ENCODE measurements around the gene GNA15.

DNA sequence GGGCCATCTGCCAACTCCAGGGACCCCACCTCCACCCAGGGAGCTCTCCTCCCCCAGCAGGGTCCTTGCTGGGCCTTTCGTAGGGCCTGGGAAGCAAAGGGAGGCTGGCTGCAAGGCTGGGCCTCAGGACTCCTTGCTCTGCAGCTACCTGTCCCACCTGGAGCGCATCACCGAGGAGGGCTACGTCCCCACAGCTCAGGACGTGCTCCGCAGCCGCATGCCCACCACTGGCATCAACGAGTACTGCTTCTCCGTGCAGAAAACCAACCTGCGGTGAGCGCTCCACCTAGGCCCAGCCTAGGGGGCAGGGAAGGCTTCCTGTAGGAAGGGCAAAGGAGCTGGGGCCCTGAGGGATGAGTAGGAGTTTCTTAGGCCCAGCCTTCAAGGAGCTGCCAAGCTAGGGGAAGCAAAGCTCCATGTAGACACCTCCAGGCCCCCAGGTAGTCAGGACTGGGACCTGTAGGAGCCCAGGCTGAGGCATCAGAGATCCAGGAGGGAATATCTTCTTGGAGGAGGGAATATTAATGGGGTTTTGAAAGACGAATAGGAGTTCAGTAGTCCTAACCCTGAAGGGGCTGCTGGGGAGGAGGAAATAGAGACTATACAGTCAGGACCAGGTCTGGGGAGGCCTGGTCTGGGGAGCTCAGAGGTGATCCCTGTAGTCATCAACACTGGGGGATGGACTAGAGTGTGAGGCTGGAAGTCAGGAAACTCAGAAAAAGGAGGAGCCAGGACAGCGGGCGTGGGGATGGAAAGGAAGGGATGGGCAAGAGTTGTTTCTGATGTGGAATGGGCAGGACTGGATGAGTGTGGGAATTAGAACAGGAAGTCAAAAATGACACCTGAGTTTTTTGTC is 16.0 kb downstream of the GNA15 start:
- TF ChIP-seq, protein P1, sequence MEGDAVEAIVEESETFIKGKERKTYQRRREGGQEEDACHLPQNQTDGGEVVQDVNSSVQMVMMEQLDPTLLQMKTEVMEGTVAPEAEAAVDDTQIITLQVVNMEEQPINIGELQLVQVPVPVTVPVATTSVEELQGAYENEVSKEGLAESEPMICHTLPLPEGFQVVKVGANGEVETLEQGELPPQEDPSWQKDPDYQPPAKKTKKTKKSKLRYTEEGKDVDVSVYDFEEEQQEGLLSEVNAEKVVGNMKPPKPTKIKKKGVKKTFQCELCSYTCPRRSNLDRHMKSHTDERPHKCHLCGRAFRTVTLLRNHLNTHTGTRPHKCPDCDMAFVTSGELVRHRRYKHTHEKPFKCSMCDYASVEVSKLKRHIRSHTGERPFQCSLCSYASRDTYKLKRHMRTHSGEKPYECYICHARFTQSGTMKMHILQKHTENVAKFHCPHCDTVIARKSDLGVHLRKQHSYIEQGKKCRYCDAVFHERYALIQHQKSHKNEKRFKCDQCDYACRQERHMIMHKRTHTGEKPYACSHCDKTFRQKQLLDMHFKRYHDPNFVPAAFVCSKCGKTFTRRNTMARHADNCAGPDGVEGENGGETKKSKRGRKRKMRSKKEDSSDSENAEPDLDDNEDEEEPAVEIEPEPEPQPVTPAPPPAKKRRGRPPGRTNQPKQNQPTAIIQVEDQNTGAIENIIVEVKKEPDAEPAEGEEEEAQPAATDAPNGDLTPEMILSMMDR (IDR thresholded peaks at IDR 0.05) = no peak
- TF ChIP-seq POLR2A (IDR thresholded peaks at IDR 0.05) = no peak

All from esophagus squamous epithelium (tissue), 4 donors.